ENCODE data around the gene CHST11.

Gene CHST11

DNA sequence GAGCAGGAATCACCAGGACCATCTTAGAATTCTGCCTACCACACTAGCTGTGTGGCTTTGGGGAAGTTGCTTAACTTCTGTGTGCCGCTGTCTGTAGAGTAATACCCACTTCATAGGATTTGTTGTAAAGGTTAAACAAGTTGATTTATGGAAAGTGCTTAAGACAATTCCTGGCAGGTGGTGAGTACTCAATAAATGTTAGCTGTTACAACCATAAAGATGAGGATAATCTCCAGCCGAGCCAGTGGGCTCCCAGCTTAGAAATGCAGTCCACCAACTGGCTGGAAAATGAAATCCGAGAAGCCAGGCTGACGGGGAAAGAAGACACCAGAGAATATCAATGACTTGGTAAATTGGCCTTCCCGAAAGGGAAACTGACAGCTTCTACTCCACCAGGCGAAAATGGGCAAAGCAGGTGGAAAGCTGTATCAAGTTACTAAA, 173.5 kb downstream of the CHST11 start:
- no peak for DNase-seq (ENCODE audit: low spot score)

DNA sequence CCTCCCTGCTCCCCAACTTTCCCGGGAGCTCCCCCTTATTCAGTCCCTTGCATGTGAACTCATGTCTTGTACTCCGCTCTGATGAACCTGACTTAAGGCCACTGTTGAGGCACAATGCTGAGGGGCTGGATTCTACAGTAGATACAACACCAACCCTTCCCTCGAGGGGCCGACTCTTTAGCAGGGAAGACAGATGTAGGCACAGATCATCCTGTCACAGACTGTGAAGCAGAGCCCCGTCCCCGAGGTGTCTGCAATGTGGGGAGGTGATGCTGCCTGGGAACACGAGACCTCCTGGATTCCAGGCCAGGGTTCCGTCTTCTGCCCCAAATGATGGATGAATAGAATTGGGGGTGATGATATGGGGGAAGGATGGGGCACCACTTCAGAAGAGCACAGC, 175.1 kb downstream of the CHST11 start:
- no peak for DNase-seq (ENCODE audit: low spot score)

DNA sequence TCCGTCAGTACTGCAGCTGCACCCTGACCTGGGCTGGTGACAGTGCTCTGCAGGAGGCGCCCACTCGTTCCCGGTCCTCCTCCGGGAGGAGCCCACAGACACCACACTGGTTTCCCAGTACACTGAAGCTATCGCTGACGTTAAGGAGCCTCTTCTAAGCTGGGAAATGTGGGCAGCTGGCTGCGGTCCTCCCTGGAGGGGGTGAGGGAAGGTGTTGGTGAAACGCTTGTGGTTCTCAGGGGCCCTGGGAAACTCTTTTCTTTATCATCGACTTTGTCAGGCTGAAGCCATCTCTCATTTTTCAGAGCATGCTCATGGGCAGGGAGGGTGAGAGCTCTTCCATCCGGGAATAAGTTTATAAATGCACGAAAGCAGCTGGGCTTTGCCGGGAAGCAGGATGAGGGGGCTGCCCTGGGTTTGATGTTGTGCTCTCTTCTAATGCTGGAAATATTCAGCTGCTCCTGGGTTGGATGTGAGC, 176.0 kb downstream of the CHST11 start:
- DNase-seq (ENCODE audit: low spot score) = peak; percentile 44

DNA sequence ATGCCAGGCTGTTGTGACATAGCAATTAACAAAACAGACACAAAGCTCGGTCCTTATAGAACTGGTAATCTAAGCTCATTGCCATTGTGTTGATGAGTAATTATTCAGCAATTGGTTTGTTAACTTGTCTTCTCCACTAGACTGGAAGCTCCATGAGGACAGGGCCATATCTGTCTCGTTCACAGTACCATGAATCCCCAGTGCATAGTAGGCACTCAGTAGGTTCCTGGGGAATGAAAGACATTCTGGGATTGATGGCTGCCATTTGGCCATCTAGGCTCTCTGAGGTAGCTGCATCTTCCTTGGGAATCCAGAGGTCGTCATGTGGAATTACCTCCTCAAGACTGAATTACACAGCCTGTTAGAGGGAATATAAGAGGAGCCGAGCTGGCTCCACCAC, 177.3 kb downstream of the CHST11 start:
- no peak for DNase-seq (ENCODE audit: low spot score)

DNA sequence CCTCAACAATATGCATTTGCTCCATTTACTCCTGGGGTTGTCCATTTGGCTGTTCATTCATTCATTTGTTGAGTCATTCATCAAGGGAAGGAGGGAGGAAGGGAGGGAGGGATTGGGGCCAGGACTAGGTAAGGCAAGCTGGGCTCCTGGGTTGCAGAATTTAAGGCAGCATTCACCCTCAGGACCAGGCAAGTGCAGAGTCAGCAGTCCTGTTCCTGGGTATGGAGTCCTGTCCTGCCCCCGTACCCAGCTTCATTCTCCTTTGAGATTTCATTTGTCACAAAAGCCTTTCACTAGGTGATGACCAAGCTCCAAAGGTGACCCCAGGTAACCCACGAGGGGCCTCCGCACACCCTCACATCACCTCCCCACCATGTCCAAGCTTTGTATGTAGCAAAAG, 178.1 kb downstream of the CHST11 start:
- DNase-seq (ENCODE audit: low spot score) = no peak

DNA sequence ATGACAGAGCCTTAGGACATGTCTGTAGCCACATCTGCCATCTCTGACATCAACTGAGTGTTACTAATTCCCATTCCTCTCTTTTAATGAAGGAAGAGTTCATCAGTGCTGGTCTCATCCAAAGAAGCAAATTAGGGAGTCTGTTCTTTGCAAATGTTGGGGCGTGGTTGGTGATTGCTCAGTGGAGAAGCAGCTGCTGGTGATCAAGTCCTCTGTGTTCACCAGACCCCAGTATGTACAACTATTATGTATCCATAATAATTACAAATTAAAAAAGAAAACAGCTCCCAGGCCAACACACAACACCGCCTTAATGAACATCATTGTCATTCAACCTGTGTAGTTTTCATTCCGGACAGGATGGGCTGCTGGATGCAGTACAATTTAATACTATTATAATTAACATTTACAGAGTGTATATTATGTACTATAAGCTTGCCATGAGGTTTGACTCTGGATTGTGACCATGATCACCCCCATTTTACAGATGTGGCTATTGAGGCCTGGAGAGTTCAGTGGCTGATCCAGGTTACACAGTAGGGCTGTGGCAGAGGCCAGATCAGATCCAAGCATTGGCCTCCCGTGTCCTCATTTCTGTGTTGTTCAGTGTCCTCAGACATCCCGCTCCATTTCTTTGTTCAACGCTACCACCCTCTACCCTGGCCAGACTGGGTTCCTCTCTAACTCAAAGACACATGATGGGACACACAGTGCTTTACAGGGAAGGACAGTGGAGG, 179.0 kb downstream of the CHST11 start:
- no peak for DNase-seq (ENCODE audit: low spot score)

DNA sequence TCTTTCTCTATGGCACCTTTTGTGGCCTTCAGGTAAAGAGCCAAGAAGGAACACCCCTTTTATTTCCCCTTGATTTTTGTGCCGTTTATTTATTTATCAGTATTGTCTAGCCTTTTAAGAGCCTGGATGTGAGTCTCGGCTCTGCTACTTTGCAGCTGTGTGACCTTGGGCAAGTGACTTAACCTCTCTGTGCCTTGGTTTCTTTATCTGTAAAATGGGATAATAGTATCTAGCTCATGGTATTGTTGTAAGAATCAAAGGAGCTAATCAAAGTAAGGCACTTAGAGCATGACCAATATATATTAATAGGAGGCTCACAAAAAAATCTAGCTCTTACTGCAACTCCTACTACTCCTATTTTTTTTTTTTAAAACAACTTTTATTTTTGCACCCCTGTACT, 179.7 kb downstream of the CHST11 start:
- no peak for DNase-seq (ENCODE audit: low spot score)

DNA sequence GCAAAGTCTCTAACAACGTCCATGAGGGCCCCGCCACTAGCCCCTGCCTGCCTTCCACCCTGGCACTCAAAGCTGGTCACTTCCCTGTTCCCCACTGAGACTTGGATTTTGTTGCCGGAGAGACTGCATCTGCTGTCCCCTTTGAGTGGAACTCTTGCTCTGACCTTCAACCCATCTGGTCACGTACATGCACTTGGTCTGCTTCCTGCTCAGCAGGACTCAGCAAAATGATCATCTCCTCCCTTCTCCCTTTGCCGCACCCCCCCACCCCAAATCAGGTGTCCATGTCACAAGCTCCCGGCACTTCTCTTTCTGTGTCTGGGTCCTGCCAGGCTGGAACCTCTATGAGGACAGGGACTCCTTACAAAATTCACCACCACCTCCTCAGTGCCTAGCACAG, 180.9 kb downstream of the CHST11 start:
- DNase-seq (ENCODE audit: low spot score) = no peak

DNA sequence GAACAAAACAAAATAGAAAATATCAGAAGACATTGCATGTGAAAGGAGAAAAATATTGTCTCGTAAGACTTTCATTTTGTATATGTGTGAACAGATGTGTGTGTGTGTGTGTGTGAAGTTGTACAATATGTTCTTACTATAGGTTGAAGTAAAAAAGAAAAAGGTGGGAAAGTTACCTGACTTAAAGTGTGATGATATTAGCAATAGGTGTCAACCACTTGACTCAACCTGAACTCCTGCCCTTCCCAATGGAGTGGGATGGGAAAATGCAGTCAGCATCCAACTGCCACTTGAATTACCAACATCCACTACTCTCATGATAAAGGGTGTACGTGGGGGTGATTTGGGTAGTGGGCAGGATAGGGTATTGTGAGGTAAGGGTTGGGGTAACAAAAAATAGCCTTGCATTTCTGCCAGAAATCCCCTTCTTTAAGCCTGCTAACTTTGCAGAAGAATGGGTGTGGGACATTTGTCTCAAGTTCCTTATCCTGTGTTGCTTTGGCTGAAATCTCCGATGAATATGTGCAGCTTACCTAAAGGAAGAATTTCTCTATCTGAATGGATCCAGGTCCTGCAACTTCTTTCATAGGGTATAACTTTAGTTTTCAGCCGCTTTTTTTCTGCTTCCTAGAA, 181.6 kb downstream of the CHST11 start:
- no peak for DNase-seq (ENCODE audit: low spot score)

DNA sequence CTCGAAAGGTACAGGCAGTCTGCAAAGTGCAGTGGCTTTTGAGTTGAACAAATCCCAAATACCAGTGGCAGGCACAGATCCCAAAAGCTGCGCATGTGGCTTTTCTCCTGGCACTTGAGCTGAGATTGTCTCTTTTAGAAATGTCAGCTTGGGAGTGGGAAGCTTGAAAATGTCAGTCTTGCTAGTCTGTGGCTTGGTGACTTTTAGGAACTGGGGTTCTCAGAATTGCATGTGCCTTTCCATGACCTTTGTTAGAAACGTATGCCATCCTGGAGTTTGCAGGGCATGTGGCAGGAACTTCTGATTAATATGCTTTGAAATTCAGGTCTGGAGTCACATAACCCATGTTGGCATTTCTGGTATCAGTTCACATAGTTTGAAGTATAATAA, 182.1 kb downstream of the CHST11 start:
- DNase-seq (ENCODE audit: low spot score) = no peak

DNA sequence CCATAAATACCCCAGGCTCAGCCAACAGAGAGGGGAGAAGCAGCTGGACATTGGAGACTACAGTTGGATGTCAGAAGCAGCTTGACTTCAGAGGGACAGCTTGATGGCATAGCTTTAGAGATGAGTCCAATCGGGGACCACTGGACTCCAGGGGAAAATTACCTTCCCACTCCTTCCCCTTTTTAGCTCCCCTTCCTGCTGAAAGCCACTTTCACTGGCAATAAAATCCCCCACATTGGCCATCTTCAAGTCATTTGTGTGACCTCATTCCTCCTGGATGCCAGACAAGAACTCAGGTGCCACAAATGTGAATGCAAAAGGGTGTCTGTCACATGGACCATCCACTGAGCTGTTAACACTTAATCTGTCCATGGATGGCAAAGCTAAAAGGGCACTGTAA, 184.2 kb downstream of the CHST11 start:
- DNase-seq (ENCODE audit: low spot score) = no peak

DNA sequence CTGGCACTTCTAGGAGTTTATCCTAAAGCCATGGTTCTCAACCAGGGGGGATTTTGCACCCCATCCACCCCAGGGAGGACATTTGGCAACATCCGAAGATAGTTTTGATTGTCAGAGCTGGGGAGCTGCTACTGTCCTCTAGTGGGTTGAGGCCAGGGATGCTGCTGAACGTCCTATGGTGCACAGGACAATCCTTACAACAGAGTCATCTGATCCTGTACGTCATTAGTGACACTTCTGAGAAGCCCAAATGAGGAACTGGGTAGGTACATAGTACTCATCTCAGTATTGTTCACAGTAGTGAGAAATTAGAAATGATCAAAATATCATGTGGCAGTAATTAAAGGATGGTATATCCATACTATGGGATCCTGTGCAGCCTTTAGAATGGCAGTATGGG, 185.1 kb downstream of the CHST11 start:
- no peak for DNase-seq (ENCODE audit: low spot score)

DNA sequence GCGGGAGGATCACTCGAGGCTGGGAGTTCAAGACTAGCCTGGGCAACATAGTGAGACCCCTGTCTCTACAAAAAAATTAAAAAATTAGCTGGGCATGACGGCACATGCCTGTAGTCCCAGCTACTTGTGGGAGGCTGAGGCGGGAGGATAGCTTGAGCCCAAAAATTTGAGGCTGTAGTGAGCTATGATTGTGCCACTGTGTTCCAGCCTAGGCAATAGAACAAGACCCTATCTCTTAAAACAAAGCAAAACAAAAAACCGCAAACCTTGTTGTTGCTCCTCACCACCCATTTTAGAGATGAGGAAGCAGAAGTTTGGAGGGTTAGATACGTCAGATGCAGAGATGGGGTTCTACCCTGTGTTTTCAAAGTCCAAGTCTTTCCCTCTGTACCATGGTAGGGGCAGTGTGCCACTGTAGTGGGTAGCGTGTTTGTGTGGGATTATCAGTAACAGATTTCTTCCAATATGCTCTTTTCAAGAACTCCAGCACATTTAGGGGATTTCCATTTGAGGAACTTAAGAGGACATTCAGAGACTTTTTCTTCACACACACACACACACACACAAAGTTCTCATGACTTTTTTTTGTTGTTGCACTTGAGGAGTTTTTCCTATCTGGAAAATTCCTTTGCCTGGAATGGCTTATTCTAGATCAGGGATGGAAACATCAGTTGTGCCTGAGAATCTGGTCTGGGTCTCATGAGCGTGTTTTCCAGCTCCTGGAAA, 186.5 kb downstream of the CHST11 start:
- DNase-seq (ENCODE audit: low spot score) = no peak

DNA sequence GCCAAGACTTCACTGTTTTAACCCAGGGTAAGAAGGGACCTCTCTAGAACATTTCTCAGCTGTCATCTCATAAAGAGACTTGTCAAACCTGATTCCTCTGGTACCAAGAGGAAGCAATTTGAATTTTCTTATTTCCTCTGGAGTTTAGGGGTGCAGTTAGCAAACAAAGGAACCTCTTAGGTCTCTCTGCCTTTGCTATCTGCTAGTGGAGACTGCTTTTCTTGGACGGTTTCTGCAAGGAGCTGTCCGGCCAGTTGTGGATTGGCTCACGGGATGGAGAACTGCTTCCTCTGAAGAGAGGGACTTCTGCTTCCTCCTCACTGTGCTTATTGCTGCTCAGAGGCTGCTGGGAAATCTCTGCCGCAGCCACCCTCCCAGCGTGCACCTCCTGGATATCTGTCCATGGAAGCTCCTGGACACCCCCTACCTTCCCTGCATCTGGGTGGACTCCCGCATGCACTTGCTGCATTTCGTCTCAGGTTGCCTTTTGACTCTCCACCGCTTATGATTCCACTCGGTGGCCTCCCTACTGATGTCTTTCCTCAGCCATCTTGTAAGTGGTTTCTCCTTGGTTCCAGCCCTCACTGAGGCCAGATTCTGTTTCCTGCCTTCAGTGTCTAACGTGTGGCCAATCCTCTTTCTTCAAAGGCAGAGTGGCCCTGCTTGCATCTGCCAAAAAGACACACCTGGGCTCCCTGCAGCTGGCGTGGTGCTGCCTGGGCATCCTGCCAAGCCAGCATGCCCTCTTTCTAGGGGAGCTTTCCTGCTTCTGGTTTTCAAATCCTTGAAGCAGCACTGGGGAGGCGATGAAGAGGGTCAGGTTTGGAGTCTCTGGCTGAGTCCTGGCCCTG, 187.3 kb downstream of the CHST11 start:
- DNase-seq (ENCODE audit: low spot score) = no peak

DNA sequence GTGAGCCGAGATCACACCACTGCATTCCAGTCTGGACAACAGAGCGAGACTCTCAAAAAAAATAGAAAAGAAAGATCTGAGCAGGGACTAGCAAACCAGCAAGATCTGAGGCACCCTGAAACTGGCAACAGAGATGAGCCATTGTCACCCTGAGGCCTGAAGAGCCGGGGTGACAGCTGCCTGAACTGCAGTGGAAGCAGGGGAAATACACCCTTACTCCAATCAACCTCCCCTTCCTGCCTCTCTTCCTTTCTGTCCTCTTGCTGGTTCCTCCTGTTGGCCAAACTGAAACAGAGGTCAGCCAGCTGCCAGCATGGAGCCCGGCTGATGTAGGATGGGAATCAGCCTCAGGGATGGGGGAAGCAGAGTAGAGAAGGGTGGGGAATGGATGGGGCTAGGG, 192.0 kb downstream of the CHST11 start:
- DNase-seq (ENCODE audit: low spot score) = no peak

DNA sequence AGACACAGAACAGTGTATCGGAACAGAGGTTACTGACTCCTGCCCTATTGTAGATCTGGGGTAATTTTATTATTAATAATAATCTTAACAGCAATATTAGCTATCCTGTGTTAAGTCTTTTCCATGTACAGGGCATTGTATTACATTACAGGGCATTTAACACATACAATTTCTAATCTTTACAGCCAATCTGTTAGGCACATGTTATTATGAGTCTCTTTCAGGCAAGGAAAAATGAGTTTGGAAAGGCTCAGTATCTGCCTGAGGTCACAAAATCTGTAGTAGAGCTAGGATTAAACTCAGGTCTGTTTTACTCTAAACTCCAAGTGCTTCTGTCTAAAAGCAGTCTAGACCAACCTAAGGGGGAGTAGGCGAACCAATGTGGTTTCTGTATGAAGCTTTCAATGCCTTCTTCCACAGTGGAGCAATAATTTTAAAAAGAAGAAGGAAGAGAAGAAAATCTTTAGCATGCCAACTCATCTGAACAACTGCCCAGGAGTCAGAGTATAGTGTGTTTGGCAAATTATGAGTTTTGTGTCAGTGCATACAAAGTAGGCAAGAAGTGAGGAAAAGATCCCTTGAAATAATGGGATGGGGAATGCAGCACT, 192.6 kb downstream of the CHST11 start:
- no peak for DNase-seq (ENCODE audit: low spot score)

DNA sequence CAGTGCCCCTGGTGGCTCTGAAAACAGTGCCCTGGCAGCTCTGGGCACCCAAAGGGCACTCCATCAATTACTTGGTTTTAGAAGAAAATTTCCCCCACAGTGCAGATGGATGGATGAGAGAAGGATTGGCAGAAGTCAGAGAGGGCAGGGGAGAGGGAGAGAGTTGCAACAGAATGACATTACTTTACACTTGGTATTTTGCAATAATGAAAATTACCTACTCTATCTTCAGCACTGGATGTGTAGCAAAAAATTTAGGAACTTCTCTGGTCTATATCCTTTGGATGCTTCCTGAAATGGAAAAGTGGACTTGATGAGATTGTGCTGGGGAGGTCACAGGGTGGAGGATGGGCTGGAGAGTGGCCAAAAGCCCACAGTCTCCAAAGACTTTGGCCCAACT, 193.2 kb downstream of the CHST11 start:
- DNase-seq (ENCODE audit: low spot score) = no peak

DNA sequence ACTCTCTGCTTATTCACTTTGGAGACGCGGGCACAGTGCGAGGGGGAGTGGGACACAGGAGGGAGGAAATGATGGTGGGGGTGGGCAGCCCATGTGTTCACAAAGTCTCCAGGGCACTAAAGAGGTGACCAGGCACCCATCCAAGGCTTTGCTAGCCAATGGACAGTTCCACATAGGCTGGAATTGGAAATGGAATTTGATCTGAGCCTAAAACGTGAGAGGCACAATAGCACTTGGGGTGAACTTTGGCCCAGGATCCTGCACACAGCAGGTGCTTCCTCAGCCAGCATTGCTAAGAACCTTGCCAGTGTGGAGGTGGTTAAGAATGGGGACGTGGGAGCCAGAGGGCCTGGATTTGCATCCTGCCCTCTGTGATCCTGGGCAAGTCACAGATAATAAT, 193.8 kb downstream of the CHST11 start:
- no peak for DNase-seq (ENCODE audit: low spot score)

DNA sequence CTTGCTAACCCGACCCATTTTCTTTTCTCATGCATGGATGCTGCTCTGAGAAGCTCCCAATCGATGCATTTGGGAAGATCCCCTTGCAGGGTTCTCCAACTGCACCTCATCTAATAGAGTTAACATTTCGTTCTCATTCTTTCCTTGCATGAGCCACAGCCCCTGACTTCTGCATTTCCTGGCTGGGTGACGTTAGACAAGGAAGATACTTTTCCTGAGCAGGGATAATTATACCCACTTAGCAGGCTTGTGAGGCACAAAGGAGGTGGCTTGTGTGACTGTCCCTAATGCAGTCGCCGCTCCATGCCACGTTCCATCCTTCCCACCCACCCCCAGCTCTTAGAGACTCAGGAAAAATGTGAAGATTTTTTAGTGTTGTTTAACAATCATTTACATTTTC, 195.1 kb downstream of the CHST11 start:
- DNase-seq (ENCODE audit: low spot score) = no peak

DNA sequence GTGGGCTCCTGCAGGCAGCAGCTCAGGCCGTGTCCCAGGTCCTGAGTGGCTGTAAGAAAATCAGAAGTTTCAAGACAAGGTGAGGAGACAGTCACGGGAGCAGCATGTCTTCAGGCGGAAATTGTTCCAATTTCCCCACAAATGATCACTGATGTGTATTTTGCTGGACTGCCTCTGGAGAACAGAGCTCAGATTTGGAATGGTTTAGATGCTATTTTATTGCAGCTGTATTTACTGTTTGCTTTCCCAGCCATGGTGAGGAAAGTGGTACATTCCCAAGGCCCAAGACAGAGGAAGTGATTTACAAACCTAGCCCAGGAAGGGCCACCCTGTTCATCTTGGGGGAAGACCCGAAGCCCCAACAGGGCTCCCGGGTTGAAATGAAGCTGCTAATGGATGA, 195.6 kb downstream of the CHST11 start:
- no peak for DNase-seq (ENCODE audit: low spot score)

DNA sequence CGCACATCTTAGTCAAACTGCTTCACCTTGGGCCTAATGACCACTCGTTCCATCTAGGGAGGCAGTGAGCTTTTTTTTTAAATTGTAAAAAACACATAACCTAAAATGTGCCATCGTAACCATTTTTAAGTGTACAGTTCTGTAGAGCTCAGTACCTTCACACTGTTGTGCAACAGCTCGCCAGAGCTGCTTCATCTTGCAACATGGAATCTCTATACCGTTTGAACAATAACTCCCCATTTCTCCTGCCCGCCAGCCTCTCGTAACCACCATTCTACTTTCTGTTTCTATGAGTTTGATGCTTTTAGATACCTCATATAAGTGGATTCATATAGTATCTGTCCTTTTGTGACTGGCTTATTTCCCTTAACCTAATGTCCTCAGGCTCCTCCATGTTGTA, 196.2 kb downstream of the CHST11 start:
- no peak for DNase-seq (ENCODE audit: low spot score)
